DND-41 (cell line): ENCODE data around the gene ALDH3B1.
"Not testable (repeated sequence)": the region's sequence is repeated elsewhere in the genome, so short reads cannot be mapped to it uniquely, and the experiment has no call there.

Source experiments
- ATAC-seq: fragments of 200-7000 bp; cut with Tn5 transposase; 3 replicates; pipeline ENCODE4 v1.9.1; 2021; ENCODE audit warnings: low read depth; ENCODE audit not compliant: insufficient read depth
- DNase-seq: peaks from one replicate; pipeline ENCODE4 v3.0.0-alpha.2; 2020
- H2AFZ ChIP-seq: 2 replicates; pipeline ENCODE4 v1.6.0; 2012; ENCODE audit warnings: low read depth, low read length
- H3K27ac ChIP-seq: 2 replicates; pipeline ENCODE4 v1.5.1; 2012; ENCODE audit warnings: low read length, inconsistent platforms
- H3K27me3 ChIP-seq: fragments of 200-600 bp; sonication (generic); 2 replicates; pipeline ENCODE4 v1.6.0; 2012; ENCODE audit warnings: low read length, mild to moderate bottlenecking, inconsistent platforms; ENCODE audit not compliant: insufficient read depth, poor library complexity
- H3K36me3 ChIP-seq: 2 replicates; pipeline ENCODE4 v1.5.1; 2012; ENCODE audit warnings: low read length, inconsistent platforms; ENCODE audit not compliant: insufficient read depth
- H3K4me1 ChIP-seq: 2 replicates; pipeline ENCODE4 v1.5.1; 2012; ENCODE audit warnings: mild to moderate bottlenecking, low read length; ENCODE audit not compliant: insufficient read depth
- H3K4me2 ChIP-seq: 2 replicates; pipeline ENCODE4 v1.6.0; 2012; ENCODE audit warnings: mild to moderate bottlenecking, moderate library complexity, low read length, inconsistent platforms; ENCODE audit not compliant: insufficient read depth
- H3K4me3 ChIP-seq, 2 experiments: fragments of 200-600 bp in 1 of 2; shearing (Covaris generic) in 1 of 2; 2 replicates each; pipeline ENCODE4 v1.5.1; 2012 to 2016; ENCODE audit warnings: inconsistent platforms in 2 of 2, low read length in 2 of 2, mild to moderate bottlenecking in 2 of 2, low read depth in 1 of 2, moderate library complexity in 1 of 2
- H3K79me2 ChIP-seq: 2 replicates; pipeline ENCODE4 v1.6.0; 2012; ENCODE audit warnings: low read length, inconsistent platforms; ENCODE audit not compliant: insufficient read depth
- H3K9ac ChIP-seq: 2 replicates; pipeline ENCODE4 v1.6.0; 2012; ENCODE audit warnings: low read depth, mild to moderate bottlenecking, inconsistent platforms, low read length, moderate library complexity
- H3K9me3 ChIP-seq: 2 replicates; pipeline ENCODE4 v1.5.1; 2012; ENCODE audit warnings: low read length, moderate library complexity, mild to moderate bottlenecking, inconsistent platforms; ENCODE audit not compliant: insufficient read depth, severe bottlenecking
- H4K20me1 ChIP-seq: 2 replicates; pipeline ENCODE4 v1.6.0; 2012; ENCODE audit warnings: low read length; ENCODE audit not compliant: insufficient read depth
- EZH2 ChIP-seq: IDR thresholded peaks from 3 replicates; pipeline ENCODE4 v1.6.1; 2012; ENCODE audit warnings: borderline replicate concordance, low read depth, mild to moderate bottlenecking, moderate library complexity, low read length, inconsistent platforms; ENCODE audit not compliant: severe bottlenecking
- TF ChIP-seq, protein P1 (sequence below): IDR thresholded peaks from 2 replicates; pipeline ENCODE4 v1.5.1; 2012; ENCODE audit warnings: borderline replicate concordance, low read length, moderate library complexity, mild to moderate bottlenecking; ENCODE audit not compliant: poor library complexity, severe bottlenecking; ENCODE audit errors: extremely low read depth

Gene ALDH3B1, protein sequence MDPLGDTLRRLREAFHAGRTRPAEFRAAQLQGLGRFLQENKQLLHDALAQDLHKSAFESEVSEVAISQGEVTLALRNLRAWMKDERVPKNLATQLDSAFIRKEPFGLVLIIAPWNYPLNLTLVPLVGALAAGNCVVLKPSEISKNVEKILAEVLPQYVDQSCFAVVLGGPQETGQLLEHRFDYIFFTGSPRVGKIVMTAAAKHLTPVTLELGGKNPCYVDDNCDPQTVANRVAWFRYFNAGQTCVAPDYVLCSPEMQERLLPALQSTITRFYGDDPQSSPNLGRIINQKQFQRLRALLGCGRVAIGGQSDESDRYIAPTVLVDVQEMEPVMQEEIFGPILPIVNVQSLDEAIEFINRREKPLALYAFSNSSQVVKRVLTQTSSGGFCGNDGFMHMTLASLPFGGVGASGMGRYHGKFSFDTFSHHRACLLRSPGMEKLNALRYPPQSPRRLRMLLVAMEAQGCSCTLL

DNA sequence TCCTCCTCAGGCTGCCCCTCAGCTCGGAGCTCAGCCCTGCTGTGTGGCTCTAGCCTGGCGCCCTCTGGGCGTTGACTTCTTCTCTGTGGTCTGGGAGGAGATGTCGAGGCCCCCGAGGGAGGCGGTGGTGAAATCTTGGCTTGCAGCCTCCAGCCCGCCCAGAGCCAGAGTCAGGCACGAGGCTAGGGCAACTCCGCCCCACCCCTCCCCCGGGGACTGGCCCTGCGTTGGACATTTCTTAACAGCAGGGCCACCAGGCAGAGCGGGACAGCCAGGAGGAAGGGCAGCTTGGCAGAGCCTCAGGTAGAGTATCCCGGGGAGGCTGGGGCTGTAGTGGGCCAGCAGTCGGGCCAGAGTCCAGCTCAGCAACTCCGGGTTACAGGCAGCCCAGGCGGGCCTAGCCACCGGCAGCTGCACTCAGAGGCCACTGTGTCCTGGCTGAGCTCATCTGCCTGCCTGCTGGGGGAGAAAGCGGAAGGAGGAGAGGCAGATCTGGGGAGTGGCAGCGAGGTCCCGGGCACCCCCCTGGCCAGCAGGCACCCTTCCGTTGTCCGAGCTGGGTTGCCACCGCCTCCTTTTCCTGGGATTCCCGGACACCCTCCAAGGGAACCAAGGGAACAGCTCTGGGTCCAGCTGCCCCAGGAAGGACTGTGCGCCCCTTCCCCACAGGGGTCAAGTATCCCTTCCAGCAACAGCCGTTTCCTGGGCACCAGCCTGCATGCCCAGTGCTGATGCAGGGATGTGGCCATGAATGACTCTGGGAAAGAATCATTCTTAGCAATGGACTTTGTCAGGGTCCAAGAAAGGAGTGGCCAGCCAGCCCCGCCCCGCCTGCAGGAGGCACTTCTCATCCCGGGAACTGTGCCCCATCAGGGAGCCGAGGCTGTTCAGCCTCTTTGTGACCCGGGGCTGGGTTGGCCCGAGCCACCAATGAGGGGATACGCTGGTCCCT is at the start of gene ALDH3B1:
Gene ALDH3B1 (plus strand): TSS at position 238 of the 952 bp plus-strand sequence. CDS start 4,971 bp downstream, outside the sequence.
- no peaks in the 10 kb centered on the region; the same call in 1 of the 2 replicates for H4K20me1 ChIP-seq
- DNase-seq = no peak
- no peaks in the 10 kb centered on the region for H3K4me1 ChIP-seq
- H3K27me3 ChIP-seq = no peaks in the 10 kb centered on the region
- no peaks in the 10 kb centered on the region for H3K36me3 ChIP-seq
- peak; percentile 34; the same call in 2 of the 3 replicates for ATAC-seq
- no peak within 1 kb of the TSS for H2AFZ ChIP-seq
- H3K4me2 ChIP-seq = no peak within 1 kb of the TSS
- no peak within 1 kb of the TSS for H3K9ac ChIP-seq
- H3K4me3 ChIP-seq = no peak within 1 kb of the TSS
- no peaks in the 10 kb centered on the region for H3K9me3 ChIP-seq
- no peak within 1 kb of the TSS for H3K27ac ChIP-seq
- no peak for TF ChIP-seq EZH2
- TF ChIP-seq, protein P1, sequence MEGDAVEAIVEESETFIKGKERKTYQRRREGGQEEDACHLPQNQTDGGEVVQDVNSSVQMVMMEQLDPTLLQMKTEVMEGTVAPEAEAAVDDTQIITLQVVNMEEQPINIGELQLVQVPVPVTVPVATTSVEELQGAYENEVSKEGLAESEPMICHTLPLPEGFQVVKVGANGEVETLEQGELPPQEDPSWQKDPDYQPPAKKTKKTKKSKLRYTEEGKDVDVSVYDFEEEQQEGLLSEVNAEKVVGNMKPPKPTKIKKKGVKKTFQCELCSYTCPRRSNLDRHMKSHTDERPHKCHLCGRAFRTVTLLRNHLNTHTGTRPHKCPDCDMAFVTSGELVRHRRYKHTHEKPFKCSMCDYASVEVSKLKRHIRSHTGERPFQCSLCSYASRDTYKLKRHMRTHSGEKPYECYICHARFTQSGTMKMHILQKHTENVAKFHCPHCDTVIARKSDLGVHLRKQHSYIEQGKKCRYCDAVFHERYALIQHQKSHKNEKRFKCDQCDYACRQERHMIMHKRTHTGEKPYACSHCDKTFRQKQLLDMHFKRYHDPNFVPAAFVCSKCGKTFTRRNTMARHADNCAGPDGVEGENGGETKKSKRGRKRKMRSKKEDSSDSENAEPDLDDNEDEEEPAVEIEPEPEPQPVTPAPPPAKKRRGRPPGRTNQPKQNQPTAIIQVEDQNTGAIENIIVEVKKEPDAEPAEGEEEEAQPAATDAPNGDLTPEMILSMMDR = no peak
- H3K79me2 ChIP-seq = no peaks in the 10 kb centered on the region

DNA sequence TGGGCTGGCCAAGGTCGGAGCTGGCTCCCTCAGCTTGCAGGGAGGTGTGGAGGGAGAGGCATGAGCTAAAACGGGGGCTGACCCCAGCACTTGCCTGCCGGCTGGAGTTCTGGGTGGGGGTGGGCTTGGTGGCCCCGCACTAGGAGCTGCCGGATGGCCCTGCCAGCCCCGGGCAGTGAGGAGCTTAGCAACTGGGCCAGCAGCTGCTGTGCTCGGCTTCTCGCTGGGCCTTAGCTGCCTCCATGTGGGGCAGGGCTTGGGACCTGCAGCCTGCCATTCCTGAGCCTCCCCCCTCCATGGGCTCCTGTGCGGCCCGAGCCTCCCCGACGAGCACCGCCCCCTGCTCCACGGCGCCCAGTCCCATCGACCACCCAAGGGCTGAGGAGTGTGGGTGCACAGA is 46.9 kb upstream of the ALDH3B1 start:
- not testable (repeated sequence) for H3K36me3 ChIP-seq, DNase-seq, ATAC-seq, H3K4me3 ChIP-seq, H3K4me2 ChIP-seq, H3K9me3 ChIP-seq, H3K79me2 ChIP-seq, H3K9ac ChIP-seq, H3K27ac ChIP-seq, H3K27me3 ChIP-seq, H2AFZ ChIP-seq, H3K4me1 ChIP-seq, H4K20me1 ChIP-seq

DNA sequence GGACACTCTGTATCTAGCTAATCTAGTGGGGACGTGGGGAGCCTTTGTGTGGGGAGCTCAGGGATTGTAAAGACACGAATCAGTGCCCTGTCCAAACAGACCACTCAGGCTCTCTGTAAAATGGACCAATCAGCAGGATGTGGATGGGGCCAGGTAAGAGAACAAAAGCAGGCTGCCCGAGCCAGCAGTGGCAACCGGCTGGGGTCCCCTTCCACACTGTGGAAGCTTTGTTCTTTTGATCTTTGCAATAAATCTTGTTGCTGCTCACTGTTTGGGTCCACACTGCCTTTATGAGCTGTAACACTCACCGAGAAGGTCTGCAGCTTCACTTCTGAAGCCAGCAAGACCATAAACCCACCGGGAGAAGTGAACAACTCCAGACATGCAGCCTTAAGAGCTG is 46.2 kb upstream of the ALDH3B1 start:
- not testable (repeated sequence) for ATAC-seq, H3K36me3 ChIP-seq, H3K9ac ChIP-seq, H3K4me2 ChIP-seq, H3K27ac ChIP-seq, H3K27me3 ChIP-seq, H3K9me3 ChIP-seq, H4K20me1 ChIP-seq, H3K4me3 ChIP-seq, H2AFZ ChIP-seq, H3K79me2 ChIP-seq, DNase-seq, H3K4me1 ChIP-seq

DNA sequence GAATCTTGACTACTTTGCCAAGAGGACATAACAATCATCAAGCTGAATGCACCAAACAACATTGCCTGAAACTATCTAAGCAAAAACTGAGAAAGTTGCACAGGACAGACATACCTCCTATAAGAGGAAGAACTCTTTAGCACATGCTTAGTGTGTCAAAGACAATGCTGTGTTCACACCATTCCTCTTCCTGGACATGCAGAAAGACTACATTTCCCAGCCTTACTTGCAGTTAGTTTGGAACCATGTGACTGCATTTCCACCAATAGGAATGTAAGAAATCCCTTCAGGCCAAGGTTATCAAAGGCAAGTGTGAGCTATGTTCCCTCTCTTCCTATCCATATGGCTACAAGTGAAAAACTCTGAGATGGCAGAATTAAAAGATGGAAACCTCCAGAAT is 45.4 kb upstream of the ALDH3B1 start:
- not testable (repeated sequence) for H2AFZ ChIP-seq, H3K27me3 ChIP-seq, H3K4me2 ChIP-seq, DNase-seq, H3K9me3 ChIP-seq, H3K4me1 ChIP-seq, H3K36me3 ChIP-seq, ATAC-seq, H3K79me2 ChIP-seq, H3K4me3 ChIP-seq, H3K9ac ChIP-seq, H3K27ac ChIP-seq, H4K20me1 ChIP-seq

DNA sequence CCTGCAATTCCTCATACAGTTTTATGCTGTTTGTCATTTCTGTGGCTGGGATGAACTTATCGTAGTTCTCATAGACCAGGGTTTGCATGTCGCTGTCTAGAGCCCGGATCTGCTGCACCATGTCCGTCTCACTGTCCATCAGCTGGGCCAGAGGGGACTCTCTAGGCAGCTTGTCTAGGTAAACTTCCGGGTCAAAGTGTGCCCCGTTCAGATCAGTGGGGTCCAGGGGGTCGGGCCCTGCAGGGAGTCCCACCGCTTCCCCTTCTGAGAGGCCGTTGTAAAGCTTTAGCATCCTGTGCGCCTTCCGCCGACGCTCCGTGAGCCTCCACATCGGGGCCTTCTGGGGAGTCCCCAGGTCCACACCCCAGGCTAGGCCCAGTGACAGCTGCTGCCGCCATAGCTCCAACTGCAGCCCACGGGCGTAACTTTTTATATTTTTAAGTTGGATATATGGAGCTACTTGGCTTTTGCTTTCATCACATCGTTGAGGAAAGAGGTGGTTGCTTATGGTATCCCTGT is 44.2 kb upstream of the ALDH3B1 start:
- not testable (repeated sequence) for H2AFZ ChIP-seq, H3K4me3 ChIP-seq, H3K36me3 ChIP-seq, H3K9ac ChIP-seq, H3K27ac ChIP-seq, H3K4me1 ChIP-seq, H3K79me2 ChIP-seq, H4K20me1 ChIP-seq, DNase-seq, ATAC-seq, H3K9me3 ChIP-seq, H3K4me2 ChIP-seq, H3K27me3 ChIP-seq

DNA sequence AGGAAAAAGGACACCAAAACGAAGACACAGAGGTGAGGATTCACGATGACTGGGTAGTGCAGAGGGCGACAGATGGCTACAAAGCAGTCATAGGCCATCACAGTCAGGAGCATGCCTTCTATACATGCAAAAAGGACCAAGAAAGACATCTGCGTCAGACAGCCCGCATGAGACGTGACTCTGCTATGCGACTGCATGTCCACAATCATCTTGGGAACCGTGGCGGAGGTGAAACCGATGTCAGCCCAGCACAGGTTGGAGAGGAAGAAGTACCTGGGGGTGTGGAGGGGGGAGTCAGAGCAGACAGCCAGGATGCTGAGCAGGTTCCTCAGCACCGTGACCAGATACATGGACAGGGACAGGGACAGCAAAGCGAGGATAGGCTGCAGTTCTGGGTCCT is 35.4 kb upstream of the ALDH3B1 start:
- H3K27me3 ChIP-seq, H3K4me2 ChIP-seq, H3K4me3 ChIP-seq, H3K9me3 ChIP-seq, DNase-seq, H3K27ac ChIP-seq, H3K4me1 ChIP-seq, H2AFZ ChIP-seq, H3K36me3 ChIP-seq, H3K79me2 ChIP-seq, H3K9ac ChIP-seq, H4K20me1 ChIP-seq, ATAC-seq: not testable (repeated sequence)
